HepG2 (cell line): ENCODE data around the gene ERO1A. TPM values are rescaled to one million over a fixed set of nuclear protein-coding genes. Genes with fewer than 3 reads are reported as not detected.

ENCODE experiments used
- ATAC-seq: fragments of 200-7000 bp; cut with Tn5 transposase; 3 replicates; pipeline ENCODE4 v1.9.1; 2020; ENCODE audit warnings: mild to moderate bottlenecking, moderate library complexity
- BruUV-seq: library from RNA; stranded (reverse); fragments of 400-500 nt; replicated peaks from 2 replicates; lab custom pipeline; 2021; lab: Mats Ljungman, UMichigan
- CTCF ChIA-PET: fragments of 300-600 bp; formaldehyde crosslinking; extraction: SDS; loops from one replicate; lab custom pipeline; 2021; ENCODE audit warnings: low total read pairs, inconsistent platforms, low intra/inter-chr PET ratio; lab: Yijun Ruan, JAX
- POLR2A ChIA-PET: fragments of 350-600 bp; sonication (Branson Sonifier 250); formaldehyde crosslinking; loops from one replicate; lab custom pipeline; 2020; ENCODE audit warnings: antibody characterized with exemption, inconsistent platforms; lab: Yijun Ruan, JAX
- DNase-seq: peaks from one replicate; pipeline ENCODE4 v3.0.0-alpha.2; 2015; ENCODE audit warnings: low spot score
- FAIRE-seq: peaks from 3 replicates; lab custom pipeline; 2011; peaks lifted over from hg19 to GRCh38; lab: Jason Lieb, UNC
- H2AFZ ChIP-seq: one replicate; pipeline ENCODE4 v1.6.1; 2011; ENCODE audit warnings: low read length, inconsistent platforms
- H3K27ac ChIP-seq: fragments of 300-600 bp; 3 replicates; pipeline ENCODE4 v1.8.0; 2011; ENCODE audit warnings: mixed run types, mild to moderate bottlenecking, mixed read lengths, low read length, inconsistent platforms; ENCODE audit not compliant: insufficient read depth; ENCODE audit errors: extremely low read length
- H3K27me3 ChIP-seq, 2 experiments: fragments of 200-600 bp in 1 of 2; 2 replicates in 1 of 2; 3 replicates in 1 of 2; pipeline versions ENCODE4 v1.6.0 to v1.8.0; 2011; ENCODE audit warnings: low read length in 2 of 2, mild to moderate bottlenecking in 2 of 2, moderate library complexity in 2 of 2, inconsistent platforms in 1 of 2; ENCODE audit not compliant: insufficient read depth in 2 of 2, control insufficient read depth in 1 of 2
- H3K36me3 ChIP-seq, 2 experiments: fragments of 200-600 bp in 1 of 2; replicated peaks in 1 of 2; 2 replicates in 1 of 2; 3 replicates in 1 of 2; pipeline versions ENCODE4 v1.5.1 to v1.8.0; 2011; ENCODE audit warnings: low read length in 2 of 2, inconsistent platforms in 1 of 2; ENCODE audit not compliant: insufficient read depth in 2 of 2, control insufficient read depth in 1 of 2
- H3K4me1 ChIP-seq: 2 replicates; pipeline ENCODE4 v1.5.1; 2012; ENCODE audit warnings: low read length, inconsistent platforms; ENCODE audit not compliant: insufficient read depth
- H3K4me2 ChIP-seq: 2 replicates; pipeline ENCODE4 v1.6.0; 2011; ENCODE audit warnings: low read depth, low read length, inconsistent platforms
- H3K4me3 ChIP-seq, 3 experiments: fragments of 200-600 bp in 1 of 3; sonication (generic), shearing (Covaris generic) in 1 of 3; replicated peaks in 1 of 3; 2 replicates each; pipeline ENCODE4 v1.5.1; 2011 to 2016; ENCODE audit warnings: low read length in 3 of 3, inconsistent platforms in 2 of 3, low read depth in 2 of 3, mild to moderate bottlenecking in 2 of 3, control low read depth in 1 of 3, mixed read lengths in 1 of 3; ENCODE audit not compliant: insufficient read depth in 1 of 3
- H3K79me2 ChIP-seq: one replicate; pipeline ENCODE4 v1.6.1; 2011; ENCODE audit warnings: low read length, inconsistent platforms; ENCODE audit not compliant: insufficient read depth
- H3K9ac ChIP-seq: 2 replicates; pipeline ENCODE4 v1.6.0; 2011; ENCODE audit warnings: mild to moderate bottlenecking, low read depth, low read length, inconsistent platforms; ENCODE audit not compliant: insufficient read depth
- H3K9me3 ChIP-seq: 2 replicates; pipeline ENCODE4 v1.5.1; 2012; ENCODE audit warnings: mild to moderate bottlenecking, low read length
- H4K20me1 ChIP-seq: 2 replicates; pipeline ENCODE4 v1.6.0; 2011; ENCODE audit warnings: inconsistent platforms, mild to moderate bottlenecking, low read length, moderate library complexity; ENCODE audit not compliant: insufficient read depth
- FOSL2 ChIP-seq: sonication (generic); formaldehyde crosslinking; IDR thresholded peaks from 2 replicates; pipeline ENCODE4 v1.4.0; 2020; ENCODE audit warnings: missing genetic modification reagents
- SALL2 ChIP-seq: sonication (generic); formaldehyde crosslinking; IDR thresholded peaks from 2 replicates; pipeline ENCODE4 v1.8.1; 2023; ENCODE audit warnings: mild to moderate bottlenecking, missing genetic modification reagents, inconsistent platforms
- ZFP90 ChIP-seq: sonication (generic); formaldehyde crosslinking; IDR thresholded peaks from 2 replicates; pipeline ENCODE4 v1.8.0; 2022; ENCODE audit warnings: missing genetic modification reagents, mild to moderate bottlenecking, inconsistent platforms, borderline replicate concordance
- WGBS: methylation state at CpG from one replicate; pipeline ENCODE4 v1.1.6; 2017; ENCODE audit warnings: low lambda C conversion rate; 5-methylcytosine and 5-hydroxymethylcytosine counted together
- in situ Hi-C: cut with HindIII; loops from 2 replicates; pipeline ENCODE4 v1.10.0; 2017; ENCODE audit warnings: low pct_unique_long_range_greater_than_20kb; ENCODE audit not compliant: extremely low pct_ligation_motif_present
- intact Hi-C: fragments of 100-400 bp; cut with micrococcal nuclease; formaldehyde crosslinking; loops from one replicate; pipeline ENCODE4 v1.10.0; 2022; ENCODE audit not compliant: unreplicated experiment
- polyA plus RNA-seq, 8 experiments: library from polyadenylated mRNA; depleted of rRNA in 3 of 8; stranded (reverse) in 7 of 8; unstranded in 1 of 8; fragments of >200 nt; fragmentation: Illumina TruSeq in 4 of 8; extraction: Trizol in 4 of 8; gene quantifications; 2 replicates each; pipeline versions ENCODE4 v1.2.1 to v1.2.3, GENCODE V29; 2011 to 2016; ENCODE audit warnings: low read depth in 4 of 8, missing spikeins in 1 of 8, mixed read lengths in 1 of 8; ENCODE audit not compliant: insufficient read depth in 1 of 8
- total RNA-seq, 5 experiments: library from RNA; depleted of rRNA; stranded (reverse); fragments of >200 nt; fragmentation: Illumina TruSeq; extraction: Trizol; gene quantifications; 2 replicates each; pipeline ENCODE4 v1.2.3, GENCODE V29; 2016; ENCODE audit warnings: low read depth in 1 of 5
- TF ChIP-seq, protein P1 (sequence below): sonication (generic); formaldehyde crosslinking; IDR thresholded peaks from 2 replicates; pipeline ENCODE4 v1.4.0; 2020; ENCODE audit warnings: mild to moderate bottlenecking, missing genetic modification reagents, borderline replicate concordance
- TF ChIP-seq, protein P2 (sequence below): sonication (generic); formaldehyde crosslinking; IDR thresholded peaks from 2 replicates; pipeline ENCODE4 v1.9.0; 2021; ENCODE audit warnings: mild to moderate bottlenecking, missing genetic modification reagents

The ERO1A gene
- total and polyA plus RNA-seq, 2 of the 13 experiments (the other 11 are each of a cell fraction or from before 2014, with no cell fraction given), result 60.3 to 137 TPM

DNA sequence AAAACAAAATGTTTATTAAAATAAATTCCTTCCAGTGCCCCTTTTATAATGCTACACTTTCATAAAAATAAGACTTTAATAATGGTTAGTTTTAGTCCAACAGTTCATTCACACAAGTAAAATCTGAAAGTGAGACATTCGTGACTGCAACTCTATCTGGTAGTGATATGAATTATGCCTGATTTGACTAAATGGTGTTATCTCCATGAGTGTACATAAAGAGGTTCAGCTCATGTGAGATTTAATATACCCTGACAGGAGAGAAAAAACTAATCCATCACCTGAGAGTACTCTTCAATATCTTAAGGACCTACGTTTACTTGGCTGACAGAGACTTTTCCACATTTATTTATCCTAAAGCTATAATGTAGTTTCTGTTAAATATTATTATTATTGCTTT, 34.0 kb downstream of the ERO1A start:
- ATAC-seq (no peak), DNase-seq (no peak)
- CTCF ChIA-PET, result no interaction called here
- H3K36me3 ChIP-seq, result peaks cover 11 to 43% of the 10 kb centered on the region in 2 experiments
- TF ChIP-seq, protein P1, sequence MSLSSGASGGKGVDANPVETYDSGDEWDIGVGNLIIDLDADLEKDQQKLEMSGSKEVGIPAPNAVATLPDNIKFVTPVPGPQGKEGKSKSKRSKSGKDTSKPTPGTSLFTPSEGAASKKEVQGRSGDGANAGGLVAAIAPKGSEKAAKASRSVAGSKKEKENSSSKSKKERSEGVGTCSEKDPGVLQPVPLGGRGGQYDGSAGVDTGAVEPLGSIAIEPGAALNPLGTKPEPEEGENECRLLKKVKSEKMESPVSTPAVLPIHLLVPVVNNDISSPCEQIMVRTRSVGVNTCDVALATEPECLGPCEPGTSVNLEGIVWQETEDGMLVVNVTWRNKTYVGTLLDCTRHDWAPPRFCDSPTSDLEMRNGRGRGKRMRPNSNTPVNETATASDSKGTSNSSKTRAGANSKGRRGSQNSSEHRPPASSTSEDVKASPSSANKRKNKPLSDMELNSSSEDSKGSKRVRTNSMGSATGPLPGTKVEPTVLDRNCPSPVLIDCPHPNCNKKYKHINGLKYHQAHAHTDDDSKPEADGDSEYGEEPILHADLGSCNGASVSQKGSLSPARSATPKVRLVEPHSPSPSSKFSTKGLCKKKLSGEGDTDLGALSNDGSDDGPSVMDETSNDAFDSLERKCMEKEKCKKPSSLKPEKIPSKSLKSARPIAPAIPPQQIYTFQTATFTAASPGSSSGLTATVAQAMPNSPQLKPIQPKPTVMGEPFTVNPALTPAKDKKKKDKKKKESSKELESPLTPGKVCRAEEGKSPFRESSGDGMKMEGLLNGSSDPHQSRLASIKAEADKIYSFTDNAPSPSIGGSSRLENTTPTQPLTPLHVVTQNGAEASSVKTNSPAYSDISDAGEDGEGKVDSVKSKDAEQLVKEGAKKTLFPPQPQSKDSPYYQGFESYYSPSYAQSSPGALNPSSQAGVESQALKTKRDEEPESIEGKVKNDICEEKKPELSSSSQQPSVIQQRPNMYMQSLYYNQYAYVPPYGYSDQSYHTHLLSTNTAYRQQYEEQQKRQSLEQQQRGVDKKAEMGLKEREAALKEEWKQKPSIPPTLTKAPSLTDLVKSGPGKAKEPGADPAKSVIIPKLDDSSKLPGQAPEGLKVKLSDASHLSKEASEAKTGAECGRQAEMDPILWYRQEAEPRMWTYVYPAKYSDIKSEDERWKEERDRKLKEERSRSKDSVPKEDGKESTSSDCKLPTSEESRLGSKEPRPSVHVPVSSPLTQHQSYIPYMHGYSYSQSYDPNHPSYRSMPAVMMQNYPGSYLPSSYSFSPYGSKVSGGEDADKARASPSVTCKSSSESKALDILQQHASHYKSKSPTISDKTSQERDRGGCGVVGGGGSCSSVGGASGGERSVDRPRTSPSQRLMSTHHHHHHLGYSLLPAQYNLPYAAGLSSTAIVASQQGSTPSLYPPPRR (CRISPR knock-in tag), result no peak
- no peak for TF ChIP-seq ZFP90 (CRISPR knock-in tag)
- no peak for TF ChIP-seq SALL2 (CRISPR knock-in tag)
- TF ChIP-seq FOSL2 (CRISPR knock-in tag), result no peak
- TF ChIP-seq, protein P2, sequence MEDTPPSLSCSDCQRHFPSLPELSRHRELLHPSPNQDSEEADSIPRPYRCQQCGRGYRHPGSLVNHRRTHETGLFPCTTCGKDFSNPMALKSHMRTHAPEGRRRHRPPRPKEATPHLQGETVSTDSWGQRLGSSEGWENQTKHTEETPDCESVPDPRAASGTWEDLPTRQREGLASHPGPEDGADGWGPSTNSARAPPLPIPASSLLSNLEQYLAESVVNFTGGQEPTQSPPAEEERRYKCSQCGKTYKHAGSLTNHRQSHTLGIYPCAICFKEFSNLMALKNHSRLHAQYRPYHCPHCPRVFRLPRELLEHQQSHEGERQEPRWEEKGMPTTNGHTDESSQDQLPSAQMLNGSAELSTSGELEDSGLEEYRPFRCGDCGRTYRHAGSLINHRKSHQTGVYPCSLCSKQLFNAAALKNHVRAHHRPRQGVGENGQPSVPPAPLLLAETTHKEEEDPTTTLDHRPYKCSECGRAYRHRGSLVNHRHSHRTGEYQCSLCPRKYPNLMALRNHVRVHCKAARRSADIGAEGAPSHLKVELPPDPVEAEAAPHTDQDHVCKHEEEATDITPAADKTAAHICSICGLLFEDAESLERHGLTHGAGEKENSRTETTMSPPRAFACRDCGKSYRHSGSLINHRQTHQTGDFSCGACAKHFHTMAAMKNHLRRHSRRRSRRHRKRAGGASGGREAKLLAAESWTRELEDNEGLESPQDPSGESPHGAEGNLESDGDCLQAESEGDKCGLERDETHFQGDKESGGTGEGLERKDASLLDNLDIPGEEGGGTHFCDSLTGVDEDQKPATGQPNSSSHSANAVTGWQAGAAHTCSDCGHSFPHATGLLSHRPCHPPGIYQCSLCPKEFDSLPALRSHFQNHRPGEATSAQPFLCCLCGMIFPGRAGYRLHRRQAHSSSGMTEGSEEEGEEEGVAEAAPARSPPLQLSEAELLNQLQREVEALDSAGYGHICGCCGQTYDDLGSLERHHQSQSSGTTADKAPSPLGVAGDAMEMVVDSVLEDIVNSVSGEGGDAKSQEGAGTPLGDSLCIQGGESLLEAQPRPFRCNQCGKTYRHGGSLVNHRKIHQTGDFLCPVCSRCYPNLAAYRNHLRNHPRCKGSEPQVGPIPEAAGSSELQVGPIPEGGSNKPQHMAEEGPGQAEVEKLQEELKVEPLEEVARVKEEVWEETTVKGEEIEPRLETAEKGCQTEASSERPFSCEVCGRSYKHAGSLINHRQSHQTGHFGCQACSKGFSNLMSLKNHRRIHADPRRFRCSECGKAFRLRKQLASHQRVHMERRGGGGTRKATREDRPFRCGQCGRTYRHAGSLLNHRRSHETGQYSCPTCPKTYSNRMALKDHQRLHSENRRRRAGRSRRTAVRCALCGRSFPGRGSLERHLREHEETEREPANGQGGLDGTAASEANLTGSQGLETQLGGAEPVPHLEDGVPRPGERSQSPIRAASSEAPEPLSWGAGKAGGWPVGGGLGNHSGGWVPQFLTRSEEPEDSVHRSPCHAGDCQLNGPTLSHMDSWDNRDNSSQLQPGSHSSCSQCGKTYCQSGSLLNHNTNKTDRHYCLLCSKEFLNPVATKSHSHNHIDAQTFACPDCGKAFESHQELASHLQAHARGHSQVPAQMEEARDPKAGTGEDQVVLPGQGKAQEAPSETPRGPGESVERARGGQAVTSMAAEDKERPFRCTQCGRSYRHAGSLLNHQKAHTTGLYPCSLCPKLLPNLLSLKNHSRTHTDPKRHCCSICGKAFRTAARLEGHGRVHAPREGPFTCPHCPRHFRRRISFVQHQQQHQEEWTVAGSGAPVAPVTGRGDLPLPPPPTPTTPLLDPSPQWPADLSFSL (CRISPR knock-in tag), result no peak
- TF ChIP-seq, all 625 proteins: peak for 0
- in situ Hi-C loops (no loop called here), intact Hi-C loops (no loop called here)
- H3K9me3 ChIP-seq, result no peaks in the 10 kb centered on the region
- no peak overlapping the region for H3K27ac ChIP-seq
- H3K9ac ChIP-seq, result no peak overlapping the region
- no peak for FAIRE-seq
- POLR2A ChIA-PET, result no interaction called here
- WGBS, result 93% methylated on average over 2 of the region's 2 CpGs
- H3K27me3 ChIP-seq, result no peaks in the 10 kb centered on the region
- no peaks in the 10 kb centered on the region for H4K20me1 ChIP-seq
- H3K4me2 ChIP-seq, result no peak overlapping the region
- H3K4me3 ChIP-seq, result no peak overlapping the region
- no peaks in the 10 kb centered on the region for H3K79me2 ChIP-seq
- H2AFZ ChIP-seq, result no peak overlapping the region
- no peaks in the 10 kb centered on the region for H3K4me1 ChIP-seq
- no TSS peak for BruUV-seq
